ENCODE measurements around the gene AGBL4. TPM values are rescaled to one million over a fixed set of nuclear protein-coding genes. Genes with fewer than 3 reads are reported as not detected.

The AGBL4 gene
- total RNA-seq, 4 donors from 2014 or later = 0.19 to 1.0 (median 1.0) TPM; not detected in 1

- DNase-seq (ENCODE audit: low spot score in 2 of 2) = no peak
- Histone ChIP-seq H3K27me3 (no peaks in the 10 kb centered on the region), H3K4me3 (no peak overlapping the region), H3K4me1 (no peaks in the 10 kb centered on the region), H3K36me3 (no peaks in the 10 kb centered on the region), H3K9me3 (no peaks in the 10 kb centered on the region), H3K27ac (no peak overlapping the region)
- WGBS = 52% methylated on average over 2 of the region's 2 CpGs
- TF ChIP-seq CTCF (IDR thresholded peaks at IDR 0.05) (no peak), EP300 (IDR thresholded peaks at IDR 0.05) (no peak), POLR2AphosphoS5 (IDR thresholded peaks at IDR 0.05) (no peak), POLR2A (IDR thresholded peaks at IDR 0.05) (no peak)
These were observed 1172.1 kb downstream of the AGBL4 start for GRCh38 chr1:48851638-48852037.

GRCh38 chr1:48848035-48848434 lies 1175.7 kb downstream of the AGBL4 start:
- no peaks in the 10 kb centered on the region for H3K27me3 ChIP-seq
- WGBS = 63% methylated on average over 2 of the region's 2 CpGs
- H3K9me3 ChIP-seq = no peaks in the 10 kb centered on the region
- no peak overlapping the region for H3K27ac ChIP-seq
- TF ChIP-seq CTCF (IDR thresholded peaks at IDR 0.05) (no peak), POLR2AphosphoS5 (IDR thresholded peaks at IDR 0.05) (no peak), POLR2A (IDR thresholded peaks at IDR 0.05) (no peak), EP300 (IDR thresholded peaks at IDR 0.05) (no peak)
- no peak for DNase-seq (ENCODE audit: low spot score in 2 of 2)
- no peaks in the 10 kb centered on the region for H3K36me3 ChIP-seq
- H3K4me3 ChIP-seq = no peak overlapping the region
- no peaks in the 10 kb centered on the region for H3K4me1 ChIP-seq

GRCh38 chr1:48846441-48846840 lies 1177.3 kb downstream of the AGBL4 start:
- no peak for DNase-seq (ENCODE audit: low spot score in 2 of 2)
- H3K9me3 ChIP-seq = no peaks in the 10 kb centered on the region
- H3K36me3 ChIP-seq = no peaks in the 10 kb centered on the region
- no peak overlapping the region for H3K4me3 ChIP-seq
- WGBS = 83% methylated on average over 1 of the region's 1 CpG
- H3K27me3 ChIP-seq = no peaks in the 10 kb centered on the region
- no peaks in the 10 kb centered on the region for H3K4me1 ChIP-seq
- TF ChIP-seq CTCF (IDR thresholded peaks at IDR 0.05) (no peak), POLR2AphosphoS5 (IDR thresholded peaks at IDR 0.05) (no peak), POLR2A (IDR thresholded peaks at IDR 0.05) (no peak), EP300 (IDR thresholded peaks at IDR 0.05) (no peak)
- H3K27ac ChIP-seq = no peak overlapping the region

DNA sequence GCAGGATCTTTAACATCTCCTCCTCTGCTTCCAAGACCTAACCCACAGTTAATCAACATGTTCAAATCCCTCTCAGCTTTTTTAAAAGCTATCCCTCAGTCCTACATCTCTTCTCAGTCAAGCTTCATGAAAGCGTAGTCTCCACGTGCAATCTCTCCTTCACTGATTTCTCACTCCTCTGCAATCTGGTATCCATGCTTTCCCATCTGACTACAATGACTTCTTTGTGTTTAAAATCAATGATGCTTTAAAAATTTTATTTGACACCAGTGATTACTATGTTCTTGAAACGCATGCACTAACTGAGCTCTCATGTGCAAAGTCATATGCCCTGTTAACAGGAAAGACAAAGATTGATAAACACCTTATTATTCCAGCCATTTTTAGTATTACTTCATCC lies 1179.6 kb downstream of the AGBL4 start:
- TF ChIP-seq CTCF (IDR thresholded peaks at IDR 0.05) = no peak
- TF ChIP-seq POLR2A (IDR thresholded peaks at IDR 0.05) = no peak
- TF ChIP-seq EP300 (IDR thresholded peaks at IDR 0.05) = no peak
- TF ChIP-seq POLR2AphosphoS5 (IDR thresholded peaks at IDR 0.05) = no peak
- Histone ChIP-seq H3K27me3 (no peaks in the 10 kb centered on the region), H3K36me3 (no peaks in the 10 kb centered on the region), H3K4me1 (no peaks in the 10 kb centered on the region), H3K27ac (no peak overlapping the region), H3K4me3 (no peak overlapping the region), H3K9me3 (no peaks in the 10 kb centered on the region)
- WGBS = 79% methylated on average over 3 of the region's 3 CpGs
- DNase-seq (ENCODE audit: low spot score in 2 of 2) = no peak

DNA sequence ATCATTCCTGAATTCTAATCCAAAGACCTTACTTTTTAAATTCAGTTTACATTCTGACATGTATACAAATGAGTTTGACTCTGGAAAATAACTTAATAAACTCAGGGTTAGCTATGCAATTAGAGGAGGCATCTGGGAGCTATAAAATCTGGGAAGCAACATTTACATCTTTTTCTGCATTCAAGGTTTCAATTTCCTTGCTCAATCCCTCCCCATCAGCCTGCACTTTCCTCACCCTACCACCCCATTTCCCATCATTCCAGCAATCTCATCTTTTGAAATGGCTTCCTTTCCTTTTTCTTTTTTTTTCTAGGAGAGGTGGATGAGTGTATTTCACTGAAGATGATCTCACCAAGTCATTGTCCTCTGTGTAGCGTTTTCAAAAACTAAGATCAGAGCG lies 1181.8 kb downstream of the AGBL4 start:
- Histone ChIP-seq H3K27ac (no peak overlapping the region), H3K27me3 (no peaks in the 10 kb centered on the region), H3K36me3 (no peaks in the 10 kb centered on the region), H3K4me3 (no peak overlapping the region), H3K9me3 (no peaks in the 10 kb centered on the region), H3K4me1 (no peaks in the 10 kb centered on the region)
- DNase-seq (ENCODE audit: low spot score in 2 of 2) = no peak
- TF ChIP-seq CTCF (IDR thresholded peaks at IDR 0.05) (no peak), POLR2AphosphoS5 (IDR thresholded peaks at IDR 0.05) (no peak), POLR2A (IDR thresholded peaks at IDR 0.05) (no peak), EP300 (IDR thresholded peaks at IDR 0.05) (no peak)
- WGBS = 48% methylated on average over 2 of the region's 2 CpGs
